Renal cortical epithelial cell (primary cell): ENCODE results near the gene SCNN1A. TPM values are rescaled to one million over a fixed set of nuclear protein-coding genes. Genes with fewer than 3 reads are reported as not detected.

ENCODE experiments used
- DNase-seq: peaks from one replicate; pipeline ENCODE4 v3.0.0-alpha.2; 2011; ENCODE audit warnings: low read depth
- total RNA-seq: library from RNA; depleted of rRNA; stranded (reverse); fragments of >200 nt; gene quantifications from 2 replicates; pipeline ENCODE4 v1.2.3, GENCODE V29; 2014

SCNN1A gene
- total RNA-seq, 1 donor from 2014 or later: 243 TPM

DNA sequence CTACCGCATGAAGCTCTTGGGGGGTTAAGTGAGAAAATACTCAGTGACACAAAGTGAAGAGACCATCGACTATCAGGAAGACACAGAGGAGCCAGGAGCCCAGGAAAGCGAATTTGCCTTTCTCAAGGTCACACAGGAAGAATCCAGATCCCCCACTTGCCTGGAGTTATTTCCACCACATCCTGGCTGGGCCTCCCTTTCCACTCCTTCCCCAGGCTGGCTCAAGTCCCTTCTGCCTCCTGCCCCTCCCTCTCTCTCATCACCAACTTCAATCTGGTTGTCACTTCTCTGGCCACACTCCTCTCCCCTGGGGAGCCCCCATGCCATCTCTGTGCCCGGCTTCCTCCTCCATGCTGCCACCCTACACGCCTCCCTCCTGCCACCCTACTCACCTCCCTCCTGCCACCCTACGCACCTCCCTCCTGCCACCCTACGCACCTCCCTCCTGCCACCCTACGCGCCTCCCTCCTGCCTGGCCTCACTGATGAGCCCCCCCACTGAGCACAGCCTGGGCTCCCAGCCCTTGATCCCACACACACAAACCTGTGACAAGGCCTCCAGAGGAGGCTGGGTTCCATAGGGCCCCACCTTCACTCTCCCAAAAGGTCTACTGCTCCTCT lies 6.3 kb downstream of the SCNN1A start:
- DNase-seq: no peak

DNA sequence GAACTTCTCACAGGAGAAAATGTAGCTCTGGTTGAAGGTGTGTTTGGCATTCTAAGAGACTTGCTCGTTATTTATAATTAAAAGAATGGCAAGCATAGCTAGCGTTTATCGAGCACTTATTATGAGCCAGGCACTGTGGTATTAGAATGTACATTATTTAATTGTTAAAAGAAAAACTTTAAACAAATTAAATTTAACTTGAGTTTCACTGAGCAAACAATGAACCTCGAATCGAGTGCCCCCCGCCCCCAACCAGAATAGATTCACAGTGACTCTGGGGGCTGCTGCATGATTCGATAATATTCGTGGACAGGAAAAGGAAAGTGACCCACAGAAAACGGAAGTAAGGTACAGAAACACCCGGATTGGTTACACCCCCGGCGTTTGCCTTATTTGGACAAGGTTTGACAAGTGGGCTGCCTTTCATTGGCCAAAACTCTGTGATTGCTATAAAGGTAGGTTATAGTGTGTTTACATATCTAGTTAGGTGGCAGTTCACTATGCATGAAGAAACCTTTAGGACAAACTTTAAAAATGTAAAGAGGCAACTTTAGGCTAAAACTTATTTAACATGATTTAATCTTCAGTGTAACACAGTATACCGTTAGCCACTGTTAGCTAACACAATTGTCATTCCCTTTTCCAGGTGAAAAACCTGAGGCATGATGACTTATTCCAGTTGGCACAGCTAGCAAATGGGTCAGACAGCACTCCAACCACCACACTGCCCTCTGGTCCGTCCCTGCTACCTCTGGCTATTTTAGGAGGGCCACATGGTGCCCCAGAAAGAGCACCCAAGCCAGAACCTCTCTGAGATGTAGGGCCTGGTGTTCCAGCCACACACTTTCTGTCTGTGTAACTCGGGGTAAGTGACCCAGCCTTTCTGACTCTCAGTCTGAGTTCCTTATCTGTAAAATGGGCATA lies 7.1 kb downstream of the SCNN1A start:
- DNase-seq: peak; percentile 41

DNA sequence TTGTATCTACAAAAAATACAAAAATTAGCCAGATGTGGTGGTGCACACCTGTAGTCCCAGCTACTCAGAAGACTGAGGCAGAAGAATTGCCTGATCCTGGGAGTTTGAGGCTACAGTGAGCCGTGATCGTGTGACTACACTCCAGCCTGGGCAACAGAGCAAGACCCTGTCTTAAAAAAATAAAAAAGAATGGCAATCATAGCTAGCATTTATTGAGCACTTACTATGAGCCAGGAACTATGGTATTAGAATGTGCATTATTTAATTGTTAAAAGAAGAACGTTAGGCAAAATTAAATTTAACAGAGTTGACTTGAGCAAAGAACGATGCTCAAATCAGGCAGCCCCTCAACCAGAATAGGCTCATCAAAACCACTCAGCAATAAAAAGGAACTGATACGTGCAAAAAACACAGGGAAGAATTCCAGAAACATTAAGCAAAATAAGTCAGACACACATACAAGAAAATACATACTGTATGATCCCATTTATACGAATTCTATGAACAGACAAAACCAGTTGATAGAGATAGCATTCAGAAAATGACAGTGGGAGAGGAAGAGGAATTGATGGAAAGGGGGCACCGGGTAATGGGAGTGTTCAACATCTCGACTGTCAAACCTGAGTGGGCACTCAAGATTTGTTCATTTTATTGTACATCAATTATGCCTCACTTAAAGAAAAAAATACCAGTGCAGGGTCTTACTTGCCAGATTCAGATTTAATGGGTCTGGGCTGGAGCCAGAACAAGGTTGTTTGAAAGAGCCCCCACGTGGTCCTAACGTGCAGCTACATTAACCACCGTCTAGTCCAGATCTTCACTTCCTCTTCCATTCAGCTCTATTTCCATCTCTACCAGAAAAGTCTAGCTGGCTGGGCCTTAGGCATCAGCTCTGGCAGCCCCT lies 8.0 kb downstream of the SCNN1A start:
- peak; percentile 47 for DNase-seq

GRCh38 chr12:6364044-6364374 lies 11.4 kb downstream of the SCNN1A start:
- no peak for DNase-seq

DNA sequence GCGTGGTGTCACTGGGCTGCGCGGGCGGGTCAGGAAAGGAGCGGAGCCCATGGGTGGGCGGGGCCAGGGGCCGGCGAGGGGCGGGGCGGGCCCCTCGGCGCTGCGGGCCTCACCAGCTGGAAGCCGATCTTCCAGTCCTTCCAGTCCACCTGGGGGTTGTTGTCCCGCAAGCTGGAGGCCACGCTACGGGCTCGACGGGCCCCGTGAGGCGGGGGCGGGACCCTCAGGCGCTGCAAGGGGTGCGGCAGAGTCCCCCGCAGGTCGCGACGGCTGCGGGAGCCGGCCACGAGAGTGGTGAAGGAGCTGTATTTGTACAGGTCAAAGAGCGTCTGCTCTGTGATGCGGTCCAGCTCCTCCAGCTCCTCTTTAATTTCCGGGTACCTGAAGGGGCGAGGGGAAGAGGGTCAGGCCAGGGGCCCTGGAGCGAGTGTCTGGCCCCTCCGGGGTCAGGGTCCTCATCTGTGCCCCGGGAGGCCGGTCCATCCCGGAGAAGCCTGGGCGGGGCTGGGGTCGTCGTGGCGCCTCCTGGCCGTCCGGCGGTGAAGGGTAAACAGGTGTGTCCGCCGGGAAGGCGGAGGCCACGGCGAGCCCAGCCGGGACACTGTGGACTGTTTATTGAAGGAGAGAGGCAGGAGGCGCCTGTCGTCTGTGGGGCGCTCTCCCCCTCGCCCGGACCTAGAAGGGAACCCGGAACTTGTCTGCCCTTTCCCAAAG lies 11.9 kb downstream of the SCNN1A start:
- DNase-seq: no peak

DNA sequence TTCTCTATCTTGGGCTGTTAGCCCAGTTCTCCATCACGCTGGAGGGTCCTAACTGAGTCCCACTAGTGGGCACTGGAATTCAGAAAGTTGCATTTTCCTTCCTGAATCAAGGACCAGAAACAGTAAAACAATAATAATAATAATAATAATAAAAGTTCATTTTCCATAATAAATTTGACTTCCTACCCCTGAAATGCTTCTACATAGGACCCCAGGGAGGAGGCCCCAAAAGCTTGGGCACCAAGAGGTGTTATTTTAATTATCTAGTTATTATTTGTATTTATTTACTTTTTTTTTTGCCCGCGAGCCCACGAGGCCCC lies 12.4 kb downstream of the SCNN1A start:
- DNase-seq: no peak

DNA sequence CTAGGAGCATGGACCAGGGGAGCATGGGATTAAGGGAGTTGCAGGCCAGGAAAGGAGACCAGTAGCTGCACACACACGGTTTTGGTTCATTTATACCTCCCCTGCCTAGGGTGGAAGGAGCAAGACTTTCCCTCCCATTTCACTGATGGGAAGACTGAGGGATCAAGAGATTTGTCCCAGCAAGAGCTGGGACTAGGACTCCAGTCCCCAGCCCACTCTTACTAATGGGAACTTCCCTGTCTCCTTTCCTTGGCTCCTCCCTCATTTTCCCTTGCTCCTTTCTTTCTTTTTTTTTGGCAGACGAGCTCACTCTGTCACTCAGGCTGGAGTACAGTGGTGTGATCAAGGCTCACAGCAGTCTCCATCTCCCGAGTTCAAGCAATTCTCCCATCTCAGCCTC lies 13.0 kb downstream of the SCNN1A start:
- no peak for DNase-seq

DNA sequence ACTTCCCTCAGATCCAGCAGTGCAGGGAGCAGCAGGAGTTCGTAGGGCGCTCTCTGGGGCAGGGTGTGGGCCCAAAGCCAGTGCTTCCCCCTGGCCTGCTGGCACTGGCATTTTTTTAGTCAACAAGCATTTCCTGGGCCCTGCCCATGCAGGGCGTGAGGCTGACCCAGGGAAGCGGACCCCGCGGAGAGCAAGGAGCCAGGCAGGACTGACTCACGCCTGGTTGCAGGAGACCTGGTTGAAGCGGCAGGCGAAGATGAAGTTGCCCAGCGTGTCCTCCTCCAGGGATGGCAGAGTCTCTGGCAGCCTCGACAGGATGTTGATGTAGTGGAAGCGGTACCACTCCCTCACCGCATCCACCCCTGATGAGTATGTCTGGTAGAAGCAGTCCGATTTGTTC lies 13.5 kb downstream of the SCNN1A start:
- peak; percentile 93 for DNase-seq

DNA sequence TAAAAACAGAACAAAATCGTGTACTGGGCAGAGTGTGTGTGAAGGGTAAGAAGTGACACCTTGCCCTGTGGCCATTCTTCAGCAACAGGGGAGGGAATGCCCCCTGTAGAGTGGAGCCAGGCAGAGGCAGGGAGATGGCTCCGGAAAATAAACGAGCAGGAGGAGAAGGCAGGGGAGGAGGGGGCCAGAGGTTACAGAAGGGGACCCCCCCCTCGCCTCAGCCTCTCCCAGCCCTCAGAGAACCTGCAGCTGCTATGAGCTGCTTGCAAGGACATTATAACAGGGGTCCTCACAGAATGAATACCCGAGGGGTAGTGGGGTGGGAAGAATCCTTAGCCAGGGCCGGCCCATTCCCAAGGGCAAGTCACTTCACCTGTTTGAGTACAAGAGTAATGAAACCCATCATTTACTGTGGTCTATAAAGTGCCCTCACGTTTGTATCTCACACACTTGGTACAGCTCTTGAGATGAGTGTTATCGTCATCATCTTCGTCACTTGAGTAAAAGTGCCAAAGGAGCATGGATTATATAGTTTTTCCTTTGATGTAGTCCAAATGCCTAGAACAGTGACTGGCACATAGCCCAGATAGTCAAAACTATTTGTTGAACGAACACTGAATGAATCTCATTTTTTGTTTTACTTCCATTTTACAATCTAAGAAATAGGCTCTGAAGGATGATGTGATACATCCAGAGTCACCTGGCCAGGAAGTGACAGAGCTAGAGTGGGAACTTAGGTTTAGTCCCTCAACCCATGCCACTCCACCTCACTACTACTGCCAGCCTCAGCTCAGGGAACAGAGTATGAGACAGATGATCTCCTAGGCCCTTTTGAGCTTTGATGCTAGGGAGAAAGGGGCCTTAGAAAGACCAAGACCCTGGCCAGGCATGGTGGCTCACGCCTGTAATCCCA lies 14.5 kb downstream of the SCNN1A start:
- no peak for DNase-seq

- no peak for DNase-seq
Measured at GRCh38 chr12:6360080-6360571, 15.2 kb downstream of the SCNN1A start.

- DNase-seq: no peak
Measured at GRCh38 chr12:6358881-6359280, 16.5 kb downstream of the SCNN1A start.

DNA sequence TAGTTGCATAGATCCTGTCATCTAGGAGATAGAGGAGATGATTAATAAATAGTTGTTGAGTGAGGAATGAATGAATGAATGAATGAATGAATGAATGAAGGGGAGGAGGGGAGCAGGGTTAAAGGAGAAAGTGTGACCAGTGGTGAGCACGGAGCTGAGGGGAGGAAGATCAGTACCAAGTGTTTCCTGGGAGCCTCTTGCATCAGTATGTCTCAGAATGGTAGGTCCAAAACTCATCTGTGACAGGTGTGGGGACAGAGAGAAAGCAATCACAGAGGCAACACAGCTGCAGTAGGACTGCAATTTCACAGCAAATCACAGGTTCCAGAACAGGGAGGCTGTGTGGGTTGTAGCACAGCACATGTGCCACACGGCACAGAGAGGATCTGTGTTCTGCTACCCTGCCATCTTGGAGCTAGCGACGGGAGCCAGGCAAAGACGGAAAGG lies 19.0 kb downstream of the SCNN1A start:
- no peak for DNase-seq

DNA sequence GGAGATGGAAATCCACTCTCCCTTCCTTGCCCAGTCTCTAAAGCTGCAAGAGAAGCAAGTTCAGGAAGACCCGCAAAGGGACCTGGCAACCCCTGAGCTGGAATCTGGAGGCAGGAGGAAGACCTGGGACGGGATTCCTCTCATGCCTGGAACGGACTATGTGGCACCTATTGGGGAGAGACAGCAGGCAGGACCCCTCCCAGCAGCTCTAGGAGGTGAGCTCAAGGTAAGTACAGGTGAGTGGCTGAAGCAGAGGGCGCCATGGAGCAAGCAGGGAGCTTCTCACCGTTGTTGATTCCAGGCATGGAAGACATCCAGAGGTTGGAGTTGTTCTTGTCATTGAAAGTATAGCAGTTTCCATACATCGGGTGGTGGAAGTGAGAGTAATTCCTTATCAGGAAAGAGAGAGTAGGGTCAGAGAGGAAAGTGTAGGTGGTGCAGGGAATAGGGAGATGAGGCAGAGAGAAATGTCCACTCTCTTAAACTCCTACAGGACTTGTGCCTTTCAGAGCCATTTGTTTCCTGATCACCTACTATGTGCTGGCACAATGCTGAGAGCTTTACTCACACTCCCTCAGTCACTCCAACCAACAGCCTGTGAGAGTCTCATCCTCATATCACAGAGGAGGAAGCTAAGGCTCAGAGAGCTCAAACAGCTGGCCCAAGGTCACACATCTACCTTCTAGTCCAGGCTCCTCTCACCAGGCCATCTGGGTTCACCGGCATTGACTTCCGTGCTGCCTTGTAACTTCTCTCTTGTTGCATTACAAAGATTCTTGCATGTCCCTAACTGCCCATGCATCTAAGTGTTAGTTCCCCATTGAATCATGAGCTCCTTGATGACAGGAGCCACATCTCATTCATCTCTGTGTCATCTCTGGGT lies 19.6 kb downstream of the SCNN1A start:
- no peak for DNase-seq

GRCh38 chr12:6354495-6355393 lies 20.6 kb downstream of the SCNN1A start:
- DNase-seq: no peak

- no peak for DNase-seq
Measured at GRCh38 chr12:6352193-6353173, 22.9 kb downstream of the SCNN1A start.

GRCh38 chr12:6351622-6352021 lies 23.7 kb downstream of the SCNN1A start:
- no peak for DNase-seq
